Left ventricle myocardium inferior (tissue), 1 donor: ENCODE results near the gene CDK11A. TPM values are rescaled to one million over a fixed set of nuclear protein-coding genes. Genes with fewer than 3 reads are reported as not detected.

Experiments used
- DNase-seq: peaks from one replicate; pipeline ENCODE4 v3.0.0-alpha.2; 2020
- H3K27ac ChIP-seq: fragments of 200-600 bp; replicated peaks from 2 replicates; pipeline ENCODE4 v1.8.0; 2021
- H3K27me3 ChIP-seq: fragments of 200-600 bp; 2 replicates; pipeline ENCODE4 v1.8.0; 2021; ENCODE audit warnings: low read depth
- H3K36me3 ChIP-seq: fragments of 200-600 bp; 2 replicates; pipeline ENCODE4 v1.8.0; 2021
- H3K4me1 ChIP-seq: fragments of 200-600 bp; 2 replicates; pipeline ENCODE4 v1.8.0; 2021
- H3K4me3 ChIP-seq: fragments of 200-600 bp; 2 replicates; pipeline ENCODE4 v1.8.0; 2021; ENCODE audit warnings: mild to moderate bottlenecking, moderate library complexity
- H3K9me3 ChIP-seq: fragments of 200-600 bp; replicated peaks from 2 replicates; pipeline ENCODE4 v1.8.0; 2021
- CTCF ChIP-seq: fragments of 200-600 bp; IDR thresholded peaks from 2 replicates; pipeline ENCODE4 v1.8.0; 2021; ENCODE audit warnings: antibody characterized with exemption, mild to moderate bottlenecking, borderline replicate concordance
- intact Hi-C: fragments of 100-400 bp; cut with micrococcal nuclease; formaldehyde crosslinking; loops from one replicate; pipeline ENCODE4 v1.11.0; 2022
- total RNA-seq: library from RNA; stranded (reverse); fragmentation: NEBNext Ultra II Directional; extraction: Animal tissue kit (Norgen Biotek cat#: 25700); gene quantifications from one replicate; pipeline ENCODE4 v1.2.1, GENCODE V29; 2021
- donor health status: DM: no; HTN: yes; CAD: no; lungs with severe emphysema.

The CDK11A gene
- total RNA-seq, 1 donor from 2014 or later: 21.7 TPM

- Histone ChIP-seq H3K4me3 (no peak overlapping the region), H3K9me3 (no peaks in the 10 kb centered on the region), H3K4me1 (peaks cover 19% of the 10 kb centered on the region), H3K36me3 (peaks cover 85% of the 10 kb centered on the region), H3K27me3 (no peaks in the 10 kb centered on the region), H3K27ac (no peak overlapping the region)
- no peak for TF ChIP-seq CTCF
- no peak for DNase-seq
- intact Hi-C loops: no loop called here
Observed at GRCh38 chr1:1756661-1757421, 32.7 kb upstream of the CDK11A start.

GRCh38 chr1:1755852-1756251 lies 31.7 kb upstream of the CDK11A start:
- DNase-seq: no peak
- Histone ChIP-seq H3K27me3 (no peaks in the 10 kb centered on the region), H3K4me3 (no peak overlapping the region), H3K9me3 (no peaks in the 10 kb centered on the region), H3K4me1 (peaks cover 19% of the 10 kb centered on the region), H3K36me3 (peaks cover 75% of the 10 kb centered on the region), H3K27ac (no peak overlapping the region)
- intact Hi-C loops: no loop called here
- no peak for TF ChIP-seq CTCF

- H3K36me3 ChIP-seq: peaks cover 71% of the 10 kb centered on the region
- H3K27me3 ChIP-seq: no peaks in the 10 kb centered on the region
- H3K27ac ChIP-seq: no peak overlapping the region
- H3K4me1 ChIP-seq: peaks cover 19% of the 10 kb centered on the region
- no peak for DNase-seq
- no peak overlapping the region for H3K4me3 ChIP-seq
- H3K9me3 ChIP-seq: no peaks in the 10 kb centered on the region
- intact Hi-C loops: no loop called here
- TF ChIP-seq CTCF: no peak
Observed at GRCh38 chr1:1755426-1755825, 31.3 kb upstream of the CDK11A start.

GRCh38 chr1:1754051-1754815 lies 30.1 kb upstream of the CDK11A start:
- H3K4me1 ChIP-seq: peaks cover 11% of the 10 kb centered on the region

GRCh38 chr1:1753607-1754005 lies 29.4 kb upstream of the CDK11A start:
- no peaks in the 10 kb centered on the region for H3K9me3 ChIP-seq
- no peak overlapping the region for H3K27ac ChIP-seq
- intact Hi-C loops: no loop called here
- no peaks in the 10 kb centered on the region for H3K27me3 ChIP-seq
- TF ChIP-seq CTCF: no peak
- H3K4me3 ChIP-seq: no peak overlapping the region
- H3K36me3 ChIP-seq: peaks cover 55% of the 10 kb centered on the region
- peaks cover 5% of the 10 kb centered on the region for H3K4me1 ChIP-seq
- DNase-seq: no peak

More at GRCh38 chr1:1754051-1754815, 30.1 kb upstream of the CDK11A start:
- DNase-seq: no peak
- Histone ChIP-seq H3K4me3 (no peak overlapping the region), H3K27me3 (no peaks in the 10 kb centered on the region), H3K36me3 (peaks cover 59% of the 10 kb centered on the region), H3K9me3 (no peaks in the 10 kb centered on the region), H3K27ac (no peak overlapping the region)
- no peak for TF ChIP-seq CTCF
- intact Hi-C loops: no loop called here
